ENCODE data around the gene EID2B. TPM values are rescaled to one million over a fixed set of nuclear protein-coding genes. Genes with fewer than 3 reads are reported as not detected.

EID2B gene
- total RNA-seq, 1 donor from 2014 or later, result 3.6 TPM

GRCh38 chr19:39499932-39500331, 32.7 kb downstream of the EID2B start:
- Mint-ChIP-seq H3K4me3 (ENCODE audit: unreplicated experiment) (peak overlapping the region; percentile 39), H3K4me1 (ENCODE audit: unreplicated experiment) (peaks cover 24% of the 10 kb centered on the region), H3K27ac (ENCODE audit: unreplicated experiment) (no peak overlapping the region), H3K36me3 (ENCODE audit: unreplicated experiment) (no peaks in the 10 kb centered on the region), H3K27me3 (ENCODE audit: unreplicated experiment) (peaks cover 49% of the 10 kb centered on the region), H3K9me3 (ENCODE audit: unreplicated experiment) (no peaks in the 10 kb centered on the region)
- DNase-seq (ENCODE audit: extremely low spot score, unreplicated experiment), result no peak
- no peak for TF ChIP-seq CTCF (IDR thresholded peaks at IDR 0.05)

- H3K4me3 Mint-ChIP-seq (ENCODE audit: unreplicated experiment), result peak within 1 kb of the TSS; percentile 66
- H3K9me3 Mint-ChIP-seq (ENCODE audit: unreplicated experiment), result no peaks in the 10 kb centered on the region
- H3K4me1 Mint-ChIP-seq (ENCODE audit: unreplicated experiment), result peaks cover 24% of the 10 kb centered on the region
- H3K36me3 Mint-ChIP-seq (ENCODE audit: unreplicated experiment), result no peaks in the 10 kb centered on the region
- peaks cover 41% of the 10 kb centered on the region for H3K27me3 Mint-ChIP-seq (ENCODE audit: unreplicated experiment)
- H3K27ac Mint-ChIP-seq (ENCODE audit: unreplicated experiment), result no peak within 1 kb of the TSS
- TF ChIP-seq CTCF (IDR thresholded peaks at IDR 0.05), result no peak
- no peak for DNase-seq (ENCODE audit: extremely low spot score, unreplicated experiment)
These were observed 33.6 kb downstream of the EID2B start, which contains the start of gene DLL3 for GRCh38 chr19:39498798-39499642. Gene DLL3, plus strand, starts transcription at chr19:39498947. Its CDS starts 28 bp downstream, at chr19:39498975.

GRCh38 chr19:39497996-39498797, 34.5 kb downstream of the EID2B start:
- peaks cover 21% of the 10 kb centered on the region for H3K4me1 Mint-ChIP-seq (ENCODE audit: unreplicated experiment)
- H3K9me3 Mint-ChIP-seq (ENCODE audit: unreplicated experiment), result no peaks in the 10 kb centered on the region
- peak overlapping the region; percentile 66 for H3K4me3 Mint-ChIP-seq (ENCODE audit: unreplicated experiment)
- TF ChIP-seq CTCF (IDR thresholded peaks at IDR 0.05), result peak; percentile 58
- DNase-seq (ENCODE audit: extremely low spot score, unreplicated experiment), result no peak
- H3K36me3 Mint-ChIP-seq (ENCODE audit: unreplicated experiment), result no peaks in the 10 kb centered on the region
- H3K27me3 Mint-ChIP-seq (ENCODE audit: unreplicated experiment), result peaks cover 33% of the 10 kb centered on the region
- H3K27ac Mint-ChIP-seq (ENCODE audit: unreplicated experiment), result no peak overlapping the region

- TF ChIP-seq CTCF (IDR thresholded peaks at IDR 0.05), result no peak
- peak overlapping the region; percentile 66 for H3K4me3 Mint-ChIP-seq (ENCODE audit: unreplicated experiment)
- no peak overlapping the region for H3K27ac Mint-ChIP-seq (ENCODE audit: unreplicated experiment)
- H3K9me3 Mint-ChIP-seq (ENCODE audit: unreplicated experiment), result no peaks in the 10 kb centered on the region
- peaks cover 18% of the 10 kb centered on the region for H3K4me1 Mint-ChIP-seq (ENCODE audit: unreplicated experiment)
- H3K36me3 Mint-ChIP-seq (ENCODE audit: unreplicated experiment), result no peaks in the 10 kb centered on the region
- no peak for DNase-seq (ENCODE audit: extremely low spot score, unreplicated experiment)
- peaks cover 31% of the 10 kb centered on the region for H3K27me3 Mint-ChIP-seq (ENCODE audit: unreplicated experiment)
These were observed 35.0 kb downstream of the EID2B start for GRCh38 chr19:39497701-39497995.

DNA sequence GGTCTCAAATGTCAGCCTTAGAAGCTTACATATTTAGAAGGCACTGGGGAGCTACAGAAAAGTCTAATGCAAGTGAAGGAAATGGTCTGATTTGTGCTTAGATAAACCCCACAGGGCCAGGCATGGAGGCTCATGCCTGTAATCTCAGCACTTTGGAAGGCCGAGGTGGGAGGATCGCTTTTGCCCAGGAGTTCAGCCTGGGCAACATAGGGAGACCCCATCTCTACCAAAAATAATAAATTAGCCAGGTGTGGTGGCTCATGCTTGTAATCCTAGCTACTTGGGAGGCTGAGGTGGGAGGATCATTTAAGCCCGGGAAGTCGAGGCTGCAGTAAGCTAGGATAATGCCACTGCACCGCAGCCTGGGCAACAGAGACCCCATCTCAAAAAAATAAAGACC, 36.6 kb downstream of the EID2B start:
- Mint-ChIP-seq H3K36me3 (ENCODE audit: unreplicated experiment) (no peaks in the 10 kb centered on the region), H3K27ac (ENCODE audit: unreplicated experiment) (no peak overlapping the region), H3K4me1 (ENCODE audit: unreplicated experiment) (peaks cover 18% of the 10 kb centered on the region), H3K4me3 (ENCODE audit: unreplicated experiment) (no peak overlapping the region), H3K27me3 (ENCODE audit: unreplicated experiment) (peaks cover 31% of the 10 kb centered on the region), H3K9me3 (ENCODE audit: unreplicated experiment) (no peaks in the 10 kb centered on the region)
- TF ChIP-seq CTCF (IDR thresholded peaks at IDR 0.05), result no peak
- no peak for DNase-seq (ENCODE audit: extremely low spot score, unreplicated experiment)
